Nephron (organoid): ENCODE data around the gene PRRC2A.

Experiments used
- H3K27ac Mint-ChIP-seq, 3 experiments: 2 replicates each; pipeline ENCODE4 v1.8.0; 2020; ENCODE audit warnings: mixed read lengths in 3 of 3, mild to moderate bottlenecking in 2 of 3, moderate library complexity in 1 of 3
- H3K27me3 Mint-ChIP-seq: 2 replicates; pipeline ENCODE4 v1.8.0; 2021; ENCODE audit warnings: low read depth, mild to moderate bottlenecking, moderate library complexity, mixed read lengths
- H3K36me3 Mint-ChIP-seq: 2 replicates; pipeline ENCODE4 v1.8.0; 2020; ENCODE audit warnings: low read depth, mixed read lengths
- H3K4me1 Mint-ChIP-seq: 2 replicates; pipeline ENCODE4 v1.8.0; 2020; ENCODE audit warnings: mixed read lengths
- H3K4me3 Mint-ChIP-seq, 3 experiments: 2 replicates each; pipeline ENCODE4 v1.8.0; 2020; ENCODE audit warnings: mild to moderate bottlenecking in 3 of 3, mixed read lengths in 3 of 3, moderate library complexity in 2 of 3
- H3K9me3 Mint-ChIP-seq: 2 replicates; pipeline ENCODE4 v1.8.0; 2020; ENCODE audit warnings: mixed read lengths
- TF ChIP-seq, protein P1 (sequence below), 3 experiments: fragments of 200-600 bp; sonication (generic); IDR thresholded peaks; one replicate each; pipeline ENCODE4 v1.5.0; 2021; ENCODE audit warnings: antibody characterized with exemption in 3 of 3; ENCODE audit not compliant: unreplicated experiment in 3 of 3

PRRC2A gene

DNA sequence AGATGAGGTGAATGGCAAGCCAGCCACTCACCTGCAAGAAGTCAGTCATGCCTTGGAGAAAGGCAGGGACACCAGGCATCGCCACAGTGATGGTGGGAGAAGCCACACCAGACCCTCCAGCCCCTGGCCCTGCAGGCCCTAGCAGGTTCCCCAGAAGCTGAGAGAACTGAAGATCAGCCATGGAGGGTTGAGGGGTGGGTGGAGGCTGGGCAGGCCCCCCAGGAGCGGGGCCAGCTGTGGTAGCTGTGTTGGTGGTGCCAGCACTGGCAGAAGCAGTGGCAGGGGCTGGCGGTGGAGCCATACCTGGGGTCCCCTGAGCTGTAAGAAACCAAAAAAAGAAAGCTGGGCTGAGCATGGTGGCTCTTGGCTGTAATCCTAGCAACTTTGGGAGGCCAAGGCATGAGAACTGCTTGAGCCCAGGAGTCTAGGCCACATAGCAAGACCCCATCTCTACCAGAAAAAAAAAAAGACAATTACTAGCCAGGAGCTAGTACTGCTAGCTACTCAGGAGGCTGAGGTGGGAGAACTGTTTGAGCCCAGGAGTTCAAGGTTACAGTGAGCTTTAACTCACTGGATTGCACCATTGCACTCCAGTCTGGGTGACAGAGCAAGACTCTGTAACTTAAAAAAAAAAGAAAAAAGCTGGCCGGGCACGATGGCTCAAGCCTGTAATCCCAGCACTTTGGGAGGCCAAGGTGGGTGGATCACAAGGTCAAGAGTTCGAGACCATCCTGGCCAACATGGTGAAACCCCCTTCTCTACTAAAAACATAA, 22.5 kb downstream of the PRRC2A start:
- no peak overlapping the region for H3K4me3 Mint-ChIP-seq
- H3K36me3 Mint-ChIP-seq = peaks cover 68% of the 10 kb centered on the region
- H3K27me3 Mint-ChIP-seq = no peaks in the 10 kb centered on the region
- TF ChIP-seq, protein P1, sequence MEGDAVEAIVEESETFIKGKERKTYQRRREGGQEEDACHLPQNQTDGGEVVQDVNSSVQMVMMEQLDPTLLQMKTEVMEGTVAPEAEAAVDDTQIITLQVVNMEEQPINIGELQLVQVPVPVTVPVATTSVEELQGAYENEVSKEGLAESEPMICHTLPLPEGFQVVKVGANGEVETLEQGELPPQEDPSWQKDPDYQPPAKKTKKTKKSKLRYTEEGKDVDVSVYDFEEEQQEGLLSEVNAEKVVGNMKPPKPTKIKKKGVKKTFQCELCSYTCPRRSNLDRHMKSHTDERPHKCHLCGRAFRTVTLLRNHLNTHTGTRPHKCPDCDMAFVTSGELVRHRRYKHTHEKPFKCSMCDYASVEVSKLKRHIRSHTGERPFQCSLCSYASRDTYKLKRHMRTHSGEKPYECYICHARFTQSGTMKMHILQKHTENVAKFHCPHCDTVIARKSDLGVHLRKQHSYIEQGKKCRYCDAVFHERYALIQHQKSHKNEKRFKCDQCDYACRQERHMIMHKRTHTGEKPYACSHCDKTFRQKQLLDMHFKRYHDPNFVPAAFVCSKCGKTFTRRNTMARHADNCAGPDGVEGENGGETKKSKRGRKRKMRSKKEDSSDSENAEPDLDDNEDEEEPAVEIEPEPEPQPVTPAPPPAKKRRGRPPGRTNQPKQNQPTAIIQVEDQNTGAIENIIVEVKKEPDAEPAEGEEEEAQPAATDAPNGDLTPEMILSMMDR (IDR thresholded peaks at IDR 0.05; ENCODE audit: unreplicated experiment in 3 of 3) = no peak
- H3K9me3 Mint-ChIP-seq = no peaks in the 10 kb centered on the region
- no peak overlapping the region for H3K27ac Mint-ChIP-seq
- no peaks in the 10 kb centered on the region for H3K4me1 Mint-ChIP-seq

DNA sequence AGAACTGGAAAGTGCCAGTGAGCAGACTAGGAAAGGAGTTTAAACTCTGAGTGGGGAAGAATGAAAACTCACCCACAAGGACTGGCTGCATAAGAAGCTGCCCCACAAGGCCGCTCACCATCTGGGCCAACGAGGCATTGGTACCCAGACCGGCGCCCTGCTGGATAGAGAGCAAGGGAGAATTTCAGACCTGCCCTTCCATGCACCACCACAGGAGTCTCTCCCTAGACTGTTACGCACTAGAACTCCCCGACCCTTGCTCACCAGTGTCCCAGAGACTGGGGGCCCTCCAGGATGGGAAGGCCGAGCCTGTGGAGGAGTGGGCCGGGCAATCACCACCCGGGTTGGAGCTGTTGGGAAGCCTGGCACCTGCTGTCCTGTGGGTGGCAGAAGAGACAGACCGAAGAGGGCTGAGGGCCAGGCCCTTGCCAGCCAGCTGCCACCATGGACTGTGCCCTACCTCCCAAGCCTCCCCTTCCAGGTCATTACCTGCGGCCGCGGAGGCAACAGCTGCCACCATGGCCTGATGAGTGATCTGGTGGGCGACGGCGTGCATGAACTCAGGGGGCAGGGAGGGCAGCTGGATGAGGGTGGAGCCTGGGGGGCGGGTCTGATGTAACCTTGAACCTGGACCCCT, 23.4 kb downstream of the PRRC2A start:
- TF ChIP-seq, protein P1 (IDR thresholded peaks at IDR 0.05; ENCODE audit: unreplicated experiment in 3 of 3) = no peak
- Mint-ChIP-seq H3K9me3 (no peaks in the 10 kb centered on the region), H3K27me3 (no peaks in the 10 kb centered on the region), H3K4me1 (no peaks in the 10 kb centered on the region), H3K36me3 (peaks cover 74% of the 10 kb centered on the region), H3K4me3 (no peak overlapping the region), H3K27ac (no peak overlapping the region)

DNA sequence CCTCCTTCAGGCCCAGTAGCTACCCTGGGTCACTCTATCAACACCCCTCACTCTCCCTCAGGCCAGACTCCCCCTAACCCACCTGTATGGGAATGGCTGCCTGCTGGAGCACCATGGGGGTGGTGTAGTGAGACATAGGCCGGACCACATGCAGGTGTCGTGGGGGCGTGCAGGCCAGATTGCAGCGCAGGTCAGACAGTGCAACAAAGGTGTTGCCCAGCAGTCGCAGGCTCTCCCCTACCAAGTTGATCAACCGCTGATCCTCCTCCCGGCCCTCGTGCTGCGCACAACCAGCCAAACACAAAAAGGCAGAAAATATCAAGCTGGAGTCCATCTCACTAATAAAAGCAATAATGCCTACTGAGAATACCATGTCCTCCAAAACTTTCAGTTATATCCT, 24.8 kb downstream of the PRRC2A start:
- peaks cover 10% of the 10 kb centered on the region for H3K4me1 Mint-ChIP-seq
- H3K27me3 Mint-ChIP-seq = no peaks in the 10 kb centered on the region
- H3K36me3 Mint-ChIP-seq = peaks cover 77% of the 10 kb centered on the region
- no peaks in the 10 kb centered on the region for H3K9me3 Mint-ChIP-seq
- no peak overlapping the region for H3K4me3 Mint-ChIP-seq
- TF ChIP-seq, protein P1 (IDR thresholded peaks at IDR 0.05; ENCODE audit: unreplicated experiment in 3 of 3) = no peak
- H3K27ac Mint-ChIP-seq = no peak overlapping the region

DNA sequence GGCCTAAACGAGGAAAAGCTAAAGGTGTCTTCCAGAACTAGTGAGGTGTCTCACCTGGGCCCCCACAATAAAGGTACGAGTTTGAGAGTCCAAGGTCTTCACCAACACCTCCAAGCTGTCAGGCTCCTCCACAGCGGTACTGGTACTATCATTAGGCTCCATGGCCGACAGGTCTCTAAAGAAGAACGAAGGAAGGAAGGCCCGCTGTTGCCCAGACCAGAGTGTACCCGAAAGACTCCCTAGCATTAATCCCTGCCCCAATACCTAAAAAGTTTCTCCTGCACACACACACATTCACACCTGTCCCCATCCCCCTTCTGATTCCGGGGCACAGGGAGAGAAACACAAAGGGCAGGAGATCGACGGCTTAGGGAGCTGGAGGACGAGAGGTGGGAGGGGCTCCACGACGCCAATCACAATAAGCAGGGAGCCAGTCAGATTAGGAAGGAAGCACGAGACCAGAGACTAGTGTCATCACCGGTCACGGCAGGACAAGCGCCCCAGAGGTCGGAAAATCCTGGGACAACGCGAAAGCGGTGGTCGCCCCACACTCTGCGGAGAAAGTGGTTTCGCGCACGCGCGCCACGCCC, 31.2 kb downstream of the PRRC2A start:
- Mint-ChIP-seq H3K9me3 (no peaks in the 10 kb centered on the region), H3K27me3 (no peaks in the 10 kb centered on the region), H3K4me1 (peaks cover 43% of the 10 kb centered on the region), H3K4me3 (peak overlapping the region; percentile 91 to 93 (median 93)), H3K27ac (peak overlapping the region; percentile 100), H3K36me3 (peaks cover 55% of the 10 kb centered on the region)
- TF ChIP-seq, protein P1 (IDR thresholded peaks at IDR 0.05; ENCODE audit: unreplicated experiment in 3 of 3) = no peak

DNA sequence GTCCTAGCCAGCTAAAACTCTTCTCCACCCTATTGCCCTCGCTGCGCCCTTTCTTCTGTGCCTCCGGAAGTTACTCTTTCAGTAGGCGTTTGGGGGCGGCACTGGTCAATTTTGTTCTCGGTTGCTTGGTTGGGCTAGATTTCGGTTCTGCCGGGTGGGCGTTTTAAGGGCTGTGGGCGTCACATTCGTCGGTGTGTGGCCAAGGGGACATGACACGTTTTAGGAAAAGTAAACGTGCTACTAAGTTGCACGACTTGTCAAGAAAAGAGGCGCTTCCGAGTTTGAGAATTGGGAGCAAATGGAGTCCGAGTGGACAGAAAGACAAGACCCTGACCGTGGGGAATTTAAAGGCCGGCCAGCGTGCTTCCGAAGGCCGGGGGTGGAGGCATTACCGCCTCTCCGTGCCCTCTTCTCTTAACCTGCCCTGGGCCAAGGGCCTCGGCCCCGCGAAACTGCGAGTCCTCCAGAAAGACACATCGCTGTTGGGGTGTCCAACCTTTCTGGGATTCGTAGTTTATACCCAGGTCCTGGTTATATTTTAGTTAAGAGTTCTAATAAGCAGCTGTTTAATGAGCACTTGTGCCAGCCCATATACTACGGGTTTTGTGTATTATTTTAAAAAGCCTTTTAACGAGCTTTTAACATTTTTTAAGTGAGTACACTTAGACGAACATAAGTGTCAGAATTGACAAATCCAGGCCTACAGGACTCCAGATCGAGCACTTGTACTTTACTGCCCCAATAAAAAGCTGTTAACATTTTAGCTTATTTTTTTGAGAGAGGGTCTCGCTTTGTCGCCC, 32.6 kb downstream of the PRRC2A start:
- Mint-ChIP-seq H3K27me3 (no peaks in the 10 kb centered on the region), H3K9me3 (no peaks in the 10 kb centered on the region), H3K4me1 (peaks cover 50% of the 10 kb centered on the region), H3K27ac (peak overlapping the region; percentile 100), H3K4me3 (peak overlapping the region; percentile 91 to 93 (median 93)), H3K36me3 (peaks cover 43% of the 10 kb centered on the region)
- TF ChIP-seq, protein P1 (IDR thresholded peaks at IDR 0.05; ENCODE audit: unreplicated experiment in 3 of 3) = no peak
